Mesodermal cell (in vitro differentiated cells): ENCODE data around the gene LDLRAD4.
"Not testable (repeated sequence)": the region's sequence is repeated elsewhere in the genome, so short reads cannot be mapped to it uniquely, and the experiment has no call there.

Source experiments
- H3K27ac ChIP-seq: 2 replicates; pipeline ENCODE4 v1.7.0; 2013; ENCODE audit warnings: mild to moderate bottlenecking, low read depth, low read length, moderate library complexity; ENCODE audit not compliant: severe bottlenecking
- H3K36me3 ChIP-seq: 2 replicates; pipeline ENCODE4 v1.7.1; 2013; ENCODE audit warnings: mild to moderate bottlenecking, low read length, moderate library complexity; ENCODE audit not compliant: control insufficient read depth, insufficient read depth
- H3K4me1 ChIP-seq: one replicate; pipeline ENCODE4 v1.7.1; 2013; ENCODE audit warnings: mild to moderate bottlenecking, low read length; ENCODE audit not compliant: insufficient read depth, control insufficient read depth, poor library complexity, severe bottlenecking
- H3K4me3 ChIP-seq: 2 replicates; pipeline ENCODE4 v1.7.0; 2013; ENCODE audit warnings: low read length, control low read depth, mild to moderate bottlenecking; ENCODE audit not compliant: insufficient read depth, poor library complexity, severe bottlenecking; ENCODE audit errors: extremely low read depth
- H3K9me3 ChIP-seq: 2 replicates; pipeline ENCODE4 v1.7.1; 2013; ENCODE audit warnings: mild to moderate bottlenecking, low read length, moderate library complexity; ENCODE audit not compliant: control insufficient read depth
- WGBS, 2 experiments: methylation state at CpG; one replicate each; pipeline ENCODE4 v1.1.5; 2013; ENCODE audit warnings: missing lambda C conversion rate in 2 of 2; ENCODE audit not compliant: insufficient coverage in 2 of 2; 5-methylcytosine and 5-hydroxymethylcytosine counted together

Gene LDLRAD4

DNA sequence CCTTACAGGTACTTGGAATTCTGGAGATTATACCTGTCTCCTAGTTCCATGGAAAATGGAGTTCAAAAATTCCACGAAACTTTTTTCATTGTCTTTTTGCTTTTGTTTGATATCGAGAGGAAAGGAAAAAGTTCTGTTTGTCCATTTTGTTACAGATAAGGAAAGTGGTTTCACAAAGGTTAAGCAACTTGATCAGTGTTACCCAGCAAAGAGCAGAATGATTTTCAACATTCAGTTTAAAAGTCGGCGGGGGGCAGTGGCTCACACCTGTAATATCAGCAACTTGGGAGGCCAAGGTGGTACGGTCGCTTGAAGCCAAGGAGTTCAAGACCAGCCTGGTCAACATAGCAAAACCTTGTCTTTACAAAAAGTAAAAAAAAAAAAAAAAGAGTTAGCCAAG lies 118.8 kb downstream of the LDLRAD4 start:
- 84 to 100% methylated on average over 4 of the region's 6 CpGs for WGBS, 2 experiments
- H3K4me1 ChIP-seq, result no peaks in the 10 kb centered on the region
- no peak overlapping the region for H3K27ac ChIP-seq
- no peaks in the 10 kb centered on the region for H3K9me3 ChIP-seq
- H3K36me3 ChIP-seq, result no peaks in the 10 kb centered on the region
- H3K4me3 ChIP-seq, result no peak overlapping the region

DNA sequence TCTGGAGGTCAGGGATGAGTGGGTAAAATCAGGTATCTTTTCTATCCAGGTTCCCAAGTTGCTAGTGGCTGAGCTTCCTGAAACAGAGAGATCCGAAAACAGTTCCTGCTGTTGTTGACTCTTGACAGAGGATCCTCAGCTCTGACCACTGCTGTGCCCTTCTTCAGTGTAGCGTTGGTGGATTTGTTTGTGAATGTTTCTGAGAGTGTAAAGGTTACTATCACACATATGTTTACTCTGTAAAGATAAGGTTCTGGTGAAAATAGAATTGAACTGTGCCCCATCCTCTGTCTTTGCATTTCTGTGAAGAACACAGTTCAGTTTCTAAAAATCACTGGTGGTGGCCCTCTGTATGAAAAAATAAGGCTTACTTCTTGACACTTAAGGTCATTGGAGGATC lies 119.8 kb downstream of the LDLRAD4 start:
- Histone ChIP-seq H3K36me3 (no peaks in the 10 kb centered on the region), H3K9me3 (no peaks in the 10 kb centered on the region), H3K4me1 (no peaks in the 10 kb centered on the region), H3K4me3 (no peak overlapping the region), H3K27ac (no peak overlapping the region)
- WGBS, 2 experiments, result 83% methylated on average over 1 of the region's 2 CpGs; no CpG with 5 or more reads in 1 of the 2 experiments

DNA sequence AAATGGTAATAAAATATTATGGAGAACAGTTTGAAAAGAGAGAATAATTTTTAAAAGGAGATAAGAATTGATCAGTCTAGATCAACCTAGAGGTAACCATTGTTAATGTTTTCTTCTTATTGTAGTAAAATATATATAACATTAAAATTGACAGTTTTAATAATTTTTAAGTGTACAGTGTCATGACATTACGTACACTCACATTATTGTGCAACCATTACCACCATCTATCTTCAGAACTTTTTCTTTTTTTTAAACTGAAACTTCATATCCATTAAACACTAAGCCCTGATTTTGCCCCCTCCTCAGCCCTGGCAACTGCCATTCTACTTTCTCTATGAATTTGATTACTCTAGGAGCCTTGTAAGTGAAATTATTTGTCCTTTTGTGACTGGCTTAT lies 121.1 kb downstream of the LDLRAD4 start:
- Histone ChIP-seq H3K27ac (no peak overlapping the region), H3K9me3 (no peaks in the 10 kb centered on the region), H3K36me3 (no peaks in the 10 kb centered on the region), H3K4me3 (no peak overlapping the region), H3K4me1 (no peaks in the 10 kb centered on the region)
- WGBS, 2 experiments, result no CpG with 5 or more reads among the region's 1 CpG

DNA sequence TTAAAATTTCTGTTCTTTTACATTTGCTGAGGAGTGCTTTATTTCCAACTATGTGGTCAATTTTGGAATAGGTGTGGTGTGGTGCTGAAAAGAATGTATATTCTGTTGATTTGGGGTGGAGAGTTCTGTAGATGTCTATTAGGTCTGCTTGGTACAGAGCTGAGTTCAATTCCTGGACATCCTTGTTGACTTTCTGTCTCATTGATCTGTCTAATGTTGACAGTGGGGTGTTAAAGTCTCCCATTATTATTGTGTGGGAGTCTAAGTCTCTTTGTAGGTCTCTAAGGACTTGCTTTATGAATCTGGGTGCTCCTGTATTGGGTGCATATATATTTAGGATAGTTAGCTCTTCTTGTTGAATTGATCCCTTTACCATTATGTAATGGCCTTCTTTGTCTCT lies 127.9 kb downstream of the LDLRAD4 start:
- H3K36me3 ChIP-seq, H3K4me3 ChIP-seq, H3K4me1 ChIP-seq, H3K9me3 ChIP-seq, H3K27ac ChIP-seq: not testable (repeated sequence)

DNA sequence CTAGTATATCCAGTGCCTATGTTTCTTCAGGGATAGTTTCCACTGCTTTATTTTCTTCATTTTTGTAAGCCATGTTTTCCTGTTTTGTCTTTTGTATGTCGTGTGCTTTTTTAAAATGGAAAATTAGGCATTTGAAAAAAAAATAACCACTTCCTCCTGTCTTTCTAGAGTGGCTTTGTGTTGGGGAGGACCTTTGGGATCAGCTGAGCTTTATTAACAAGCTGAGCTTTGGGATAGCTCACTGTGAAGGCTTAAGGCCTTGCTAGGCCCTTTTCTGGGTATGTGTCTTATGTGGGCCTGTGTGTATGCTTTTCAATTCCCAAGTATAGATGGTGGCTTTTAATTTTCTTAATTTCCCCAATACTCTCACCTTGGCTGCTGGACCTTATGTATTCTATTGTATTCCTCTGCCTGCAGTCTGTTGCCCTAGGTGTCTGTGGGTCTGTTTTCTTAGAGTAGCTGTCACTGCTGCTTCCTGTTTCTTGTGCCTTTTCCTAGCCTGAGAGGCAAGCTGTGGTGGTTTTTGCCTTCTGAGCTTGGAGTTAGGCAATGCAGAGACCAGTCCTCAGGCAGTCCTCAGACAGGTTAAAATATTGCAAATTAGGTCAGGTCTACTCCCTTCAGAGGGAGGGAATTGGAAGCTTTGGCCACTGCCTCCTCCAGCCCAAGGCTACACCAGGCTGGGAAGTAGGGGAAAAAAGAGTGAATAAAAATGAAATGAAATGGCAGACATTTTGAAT lies 134.7 kb downstream of the LDLRAD4 start:
- Histone ChIP-seq H3K36me3 (no peaks in the 10 kb centered on the region), H3K4me3 (no peak overlapping the region), H3K4me1 (no peaks in the 10 kb centered on the region), H3K9me3 (peaks cover 3% of the 10 kb centered on the region), H3K27ac (no peak overlapping the region)
- no CpG with 5 or more reads among the region's 1 CpG for WGBS, 2 experiments

DNA sequence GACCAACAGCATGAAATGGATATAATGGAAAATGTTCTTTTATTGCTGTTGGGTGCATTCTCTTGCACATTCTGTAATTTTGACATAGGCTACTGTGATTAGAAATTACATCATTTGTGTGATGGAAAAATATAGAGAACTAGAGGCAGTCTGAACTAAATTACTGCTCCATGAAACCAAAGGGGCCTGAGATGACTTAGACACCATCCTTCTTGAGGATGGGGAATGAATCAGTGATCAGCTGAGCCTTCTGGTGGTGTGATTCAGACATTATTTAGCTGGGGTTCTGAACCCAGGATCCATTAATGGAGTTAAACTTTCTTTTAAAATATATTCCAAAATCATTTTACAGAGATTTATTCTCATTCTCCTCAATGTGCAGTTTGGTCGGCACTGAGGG lies 135.8 kb downstream of the LDLRAD4 start:
- Histone ChIP-seq H3K27ac (no peak overlapping the region), H3K36me3 (no peaks in the 10 kb centered on the region)

DNA sequence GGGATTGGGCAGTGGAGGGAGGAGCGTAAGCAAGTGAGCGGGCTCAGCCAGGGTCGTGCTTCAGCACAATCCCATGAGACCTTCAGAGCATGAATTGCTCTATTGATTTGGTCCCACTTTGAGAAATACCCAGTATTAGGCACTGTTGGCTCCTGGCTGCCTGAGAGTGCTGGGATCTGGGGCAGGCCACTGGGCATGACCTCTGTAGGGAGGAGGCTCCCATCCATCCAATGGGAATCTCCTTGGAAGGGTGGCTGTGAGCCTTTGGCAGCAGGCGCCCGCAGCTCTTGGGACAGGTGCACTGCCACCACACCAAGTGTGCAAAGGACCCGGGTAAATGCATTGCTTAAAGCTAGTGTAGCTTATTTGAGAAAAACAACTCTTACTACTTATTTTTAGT lies 137.5 kb downstream of the LDLRAD4 start:
- no peak overlapping the region for H3K4me3 ChIP-seq
- no peaks in the 10 kb centered on the region for H3K36me3 ChIP-seq
- WGBS, 2 experiments, result 80 to 85% methylated on average over 2 to 3 of the region's 6 CpGs
- H3K9me3 ChIP-seq, result no peaks in the 10 kb centered on the region
- H3K27ac ChIP-seq, result no peak overlapping the region
- no peaks in the 10 kb centered on the region for H3K4me1 ChIP-seq

More for the DNA sequence above, 135.8 kb downstream of the LDLRAD4 start:
- no peaks in the 10 kb centered on the region for H3K4me1 ChIP-seq
- WGBS, 2 experiments, result no CpG with 5 or more reads among the region's 1 CpG
- no peak overlapping the region for H3K4me3 ChIP-seq
- H3K9me3 ChIP-seq, result no peaks in the 10 kb centered on the region

DNA sequence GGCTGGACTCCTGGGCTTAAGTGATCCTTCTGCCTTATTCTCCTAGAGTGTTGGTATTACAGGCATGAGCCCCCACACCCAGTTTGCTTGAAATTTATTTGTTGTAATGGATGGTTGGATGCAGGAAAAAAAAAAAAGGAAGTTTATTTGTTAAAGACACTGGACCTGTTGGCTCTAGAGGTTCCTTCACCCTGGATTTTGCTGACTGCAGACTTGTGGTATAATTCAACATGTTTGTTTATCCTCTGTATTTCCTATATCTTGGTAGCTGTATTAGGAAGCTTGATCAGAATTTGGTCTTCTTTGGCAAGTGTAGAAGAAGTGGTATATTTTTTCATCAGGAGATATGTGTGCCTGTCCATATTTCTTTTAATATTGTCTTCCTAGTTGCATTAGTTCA lies 138.7 kb downstream of the LDLRAD4 start:
- H3K27ac ChIP-seq, result no peak overlapping the region
- H3K4me1 ChIP-seq, result no peaks in the 10 kb centered on the region
- no peaks in the 10 kb centered on the region for H3K9me3 ChIP-seq
- H3K4me3 ChIP-seq, result no peak overlapping the region
- H3K36me3 ChIP-seq, result no peaks in the 10 kb centered on the region

DNA sequence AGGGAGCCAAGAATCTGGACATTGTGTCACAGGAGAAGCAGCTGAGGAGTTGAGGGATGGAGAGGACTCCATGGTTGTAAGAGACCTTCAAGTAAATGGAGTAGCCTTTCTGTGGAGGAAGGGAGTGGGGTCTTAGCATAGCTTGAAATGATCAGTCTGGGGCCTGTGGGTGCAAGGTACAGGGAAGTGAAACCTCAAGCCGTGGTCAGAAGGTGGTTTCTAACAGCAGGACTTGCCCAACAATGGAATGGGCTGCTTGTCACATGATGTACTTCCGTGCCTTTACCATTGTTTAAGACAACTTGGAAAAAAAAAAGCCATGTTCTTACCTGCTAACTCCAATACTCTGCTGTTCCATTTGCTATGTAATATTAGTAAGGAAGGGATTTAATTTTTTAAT lies 140.7 kb downstream of the LDLRAD4 start:
- no peaks in the 10 kb centered on the region for H3K9me3 ChIP-seq
- no peak overlapping the region for H3K4me3 ChIP-seq
- 100% methylated on average over 2 of the region's 2 CpGs; no CpG with 5 or more reads in 1 of the 2 experiments for WGBS, 2 experiments
- H3K4me1 ChIP-seq, result no peaks in the 10 kb centered on the region
- H3K27ac ChIP-seq, result no peak overlapping the region
- no peaks in the 10 kb centered on the region for H3K36me3 ChIP-seq

DNA sequence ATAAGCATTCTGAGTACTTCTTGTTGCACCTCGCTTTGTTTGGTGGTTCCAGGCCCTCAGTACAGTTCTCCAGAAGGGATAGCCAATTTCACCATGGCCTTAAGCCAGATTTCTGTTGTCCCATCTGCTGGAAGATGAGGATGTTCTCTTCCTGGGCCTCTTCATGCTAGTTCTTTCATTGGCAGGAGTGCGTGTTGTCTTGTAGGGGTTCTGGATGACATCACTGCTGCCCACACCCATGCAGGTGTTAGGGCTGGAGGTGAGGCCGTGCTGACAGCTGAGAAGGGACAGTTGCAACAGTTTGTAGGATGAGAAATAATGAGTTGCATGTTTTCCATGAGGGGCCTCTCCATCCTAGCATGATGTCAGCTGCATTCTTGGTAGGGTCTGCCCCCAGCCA lies 142.9 kb downstream of the LDLRAD4 start:
- Histone ChIP-seq H3K27ac (no peak overlapping the region), H3K4me3 (no peak overlapping the region), H3K36me3 (no peaks in the 10 kb centered on the region), H3K4me1 (no peaks in the 10 kb centered on the region), H3K9me3 (no peaks in the 10 kb centered on the region)
- WGBS, 2 experiments, result 88 to 93% methylated on average over 1 to 3 of the region's 3 CpGs

DNA sequence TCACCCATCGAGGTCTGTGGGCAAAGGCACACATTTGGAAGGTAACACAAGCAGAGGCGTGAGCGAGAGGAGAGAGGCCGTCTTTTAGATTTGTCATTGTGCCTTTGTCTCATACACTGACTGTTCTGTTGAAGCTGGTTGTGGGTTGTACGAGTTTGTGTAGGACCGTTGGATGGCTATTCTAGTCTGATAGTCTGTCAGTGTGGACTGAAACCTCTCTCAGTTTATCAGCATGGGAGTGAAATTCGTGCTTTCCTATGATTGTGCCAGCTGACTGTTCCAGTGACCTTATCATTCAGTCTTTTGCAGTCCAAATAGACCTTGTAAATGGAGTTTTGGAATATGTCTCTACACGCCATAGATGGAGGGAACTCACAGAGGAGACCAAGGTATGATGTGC lies 143.5 kb downstream of the LDLRAD4 start:
- Histone ChIP-seq H3K9me3 (no peaks in the 10 kb centered on the region), H3K4me1 (no peaks in the 10 kb centered on the region), H3K27ac (no peak overlapping the region), H3K4me3 (no peak overlapping the region), H3K36me3 (no peaks in the 10 kb centered on the region)
- WGBS, 2 experiments, result 93 to 96% methylated on average over 7 to 8 of the region's 8 CpGs
